Measurements from ENCODE around the gene PPP2R5A.
"Not testable (repeated sequence)": the region's sequence is repeated elsewhere in the genome, so short reads cannot be mapped to it uniquely, and the experiment has no call there.

PPP2R5A gene

DNA sequence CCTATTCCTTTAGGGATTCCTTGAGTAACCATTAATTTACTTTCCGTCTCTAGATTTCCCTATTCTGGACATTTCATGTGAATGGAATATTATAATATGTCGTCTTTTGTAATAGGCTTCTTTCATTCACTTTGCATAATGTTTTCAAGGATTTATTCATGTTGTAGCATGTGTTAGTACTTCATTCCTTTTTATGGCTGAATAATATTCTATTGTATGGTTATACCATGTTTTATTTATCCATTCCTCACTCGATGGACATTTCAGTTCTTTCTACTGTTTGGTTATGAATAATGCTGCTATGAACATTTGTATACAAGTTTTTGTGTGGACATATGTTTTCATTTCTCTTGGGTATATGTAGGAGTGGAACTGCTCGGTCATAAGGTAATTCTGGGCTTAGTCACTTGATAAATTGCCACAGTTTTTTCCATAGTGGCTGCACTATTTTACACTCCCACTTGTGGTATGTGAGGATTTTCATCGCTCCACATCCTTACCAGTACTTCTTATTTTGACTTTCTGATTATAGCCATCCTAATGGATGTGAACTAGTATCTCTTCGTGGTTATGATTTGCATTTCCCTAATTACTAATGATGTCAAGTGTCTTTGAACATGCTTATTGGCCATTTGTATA lies 17.7 kb downstream of the PPP2R5A start:
- DNase-seq = no peak

GRCh38 chr1:212305342-212305741 lies 20.1 kb downstream of the PPP2R5A start:
- DNase-seq = no peak

DNA sequence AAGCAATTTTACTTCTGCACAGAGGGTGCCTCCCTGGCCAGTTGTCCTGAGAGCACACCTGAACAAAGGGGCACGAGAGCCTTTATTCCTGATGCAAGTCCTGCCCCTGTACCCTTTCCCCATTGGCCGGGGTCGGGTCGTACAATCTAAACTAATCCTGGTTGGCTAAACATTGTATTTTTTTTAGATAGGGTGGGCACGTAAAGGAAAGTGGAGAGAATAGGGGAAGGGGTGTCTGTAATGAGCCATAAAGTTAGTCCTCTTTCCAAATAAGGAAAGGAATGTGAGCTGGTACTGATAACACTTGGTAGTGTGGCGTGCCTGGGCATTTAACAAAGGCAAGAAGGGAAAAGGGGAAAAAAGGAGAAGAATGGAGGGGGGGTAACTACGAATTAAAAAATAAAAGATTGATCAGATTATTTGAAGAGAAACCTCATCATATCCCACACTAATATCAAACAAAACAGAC lies 20.8 kb downstream of the PPP2R5A start:
- DNase-seq = not testable (repeated sequence)

- DNase-seq = no peak
These were observed 24.8 kb downstream of the PPP2R5A start for GRCh38 chr1:212309967-212310366.

DNA sequence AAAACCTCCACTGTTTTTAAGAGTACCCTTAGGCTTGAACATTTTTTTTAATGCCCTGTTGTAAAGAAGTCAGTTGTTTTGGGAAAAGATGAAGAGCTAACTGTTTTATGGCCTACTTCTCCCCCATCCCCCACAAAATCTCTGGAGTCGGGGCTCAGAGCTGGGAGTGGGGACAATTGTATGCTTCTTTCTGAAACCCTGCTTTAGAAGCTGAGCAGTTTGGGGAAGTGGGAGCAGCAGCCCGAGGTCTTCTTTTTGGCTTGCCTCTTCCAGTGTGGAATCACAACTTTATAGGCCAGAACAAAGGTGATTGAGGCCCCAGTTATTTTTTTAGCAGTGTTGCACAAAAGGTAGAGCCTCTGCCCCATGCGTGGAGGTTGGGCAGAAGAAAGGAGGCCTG lies 25.2 kb downstream of the PPP2R5A start:
- no peak for DNase-seq

DNA sequence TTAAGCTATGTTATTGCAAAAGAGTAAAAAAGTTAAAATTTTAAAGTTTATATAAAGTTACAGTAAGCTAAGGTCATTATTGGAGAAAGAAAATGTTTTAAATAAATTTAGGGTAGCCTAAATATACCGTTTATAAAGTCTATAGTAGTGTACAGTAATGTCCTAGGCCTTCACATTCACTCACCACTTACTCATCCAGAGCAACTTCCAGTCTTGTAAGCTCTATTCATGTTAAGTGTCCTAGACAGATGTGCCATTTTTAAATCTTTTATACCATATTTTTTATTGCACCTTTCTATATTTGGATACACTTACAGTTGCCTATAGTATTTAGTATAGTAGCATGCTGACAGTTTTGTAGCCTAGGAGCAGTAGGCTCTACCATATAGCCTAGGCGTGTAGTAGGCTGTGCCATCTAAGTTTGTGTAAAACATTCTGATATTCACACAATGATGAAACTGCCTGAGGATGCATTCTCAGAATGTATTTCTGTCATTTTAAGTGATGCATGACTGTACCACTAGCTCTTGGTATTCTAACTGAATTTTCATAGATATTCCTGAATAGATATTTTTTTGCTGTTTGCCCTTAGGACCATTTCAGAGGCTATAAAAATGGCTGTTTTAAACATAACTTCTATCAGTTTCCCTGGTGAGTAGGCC lies 26.8 kb downstream of the PPP2R5A start:
- DNase-seq = no peak

GRCh38 chr1:212313616-212314015 lies 28.4 kb downstream of the PPP2R5A start:
- no peak for DNase-seq

- DNase-seq = no peak
These were observed 30.0 kb downstream of the PPP2R5A start for GRCh38 chr1:212315184-212315583.

GRCh38 chr1:212315907-212316306 lies 30.7 kb downstream of the PPP2R5A start:
- no peak for DNase-seq

GRCh38 chr1:212317916-212318315 lies 32.7 kb downstream of the PPP2R5A start:
- no peak for DNase-seq

- DNase-seq = not testable (repeated sequence)
These were observed 35.8 kb downstream of the PPP2R5A start for GRCh38 chr1:212321031-212321430.

DNA sequence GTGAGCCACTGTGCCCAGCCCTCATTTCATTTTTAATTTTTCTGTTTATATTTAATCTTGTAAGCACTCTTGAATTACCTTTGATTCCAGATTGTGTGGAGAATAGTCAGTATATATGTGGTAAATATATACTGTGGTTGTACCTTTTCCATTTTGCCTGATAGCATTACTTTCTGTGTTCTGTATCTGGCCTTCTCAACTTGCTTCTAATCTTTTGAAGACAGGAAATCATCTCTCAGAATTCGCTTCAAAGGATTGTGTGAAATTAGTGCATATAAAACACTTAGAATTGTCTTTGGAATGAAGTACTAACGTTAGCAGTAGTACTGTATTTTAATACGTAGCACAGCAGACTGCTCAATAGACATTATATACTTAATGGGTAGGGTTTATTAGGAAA lies 37.9 kb downstream of the PPP2R5A start:
- DNase-seq = no peak

GRCh38 chr1:212326541-212326940 lies 41.3 kb downstream of the PPP2R5A start:
- DNase-seq = no peak

DNA sequence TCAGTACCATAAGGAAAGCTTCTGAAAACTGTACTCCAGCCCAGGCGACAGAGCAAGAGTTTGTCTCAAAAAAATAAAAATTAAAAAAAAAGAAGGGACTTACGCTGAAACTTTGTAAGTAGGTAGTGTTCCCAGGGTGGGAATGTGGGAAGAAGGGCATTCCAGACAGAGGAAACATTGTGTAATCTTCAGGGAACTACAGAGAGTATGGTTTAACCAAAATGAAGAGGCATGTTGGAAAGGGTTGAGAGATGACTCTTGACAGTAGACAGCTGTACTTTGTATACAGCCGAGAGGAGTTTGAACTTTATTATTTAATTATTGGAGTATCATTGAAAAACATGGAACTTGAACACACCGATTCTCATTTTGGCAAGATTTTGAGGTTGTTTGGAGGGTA lies 43.0 kb downstream of the PPP2R5A start:
- no peak for DNase-seq

- no peak for DNase-seq
These were observed 43.9 kb downstream of the PPP2R5A start for GRCh38 chr1:212329105-212329504.

GRCh38 chr1:212341090-212341489 lies 55.9 kb downstream of the PPP2R5A start:
- DNase-seq = no peak

DNA sequence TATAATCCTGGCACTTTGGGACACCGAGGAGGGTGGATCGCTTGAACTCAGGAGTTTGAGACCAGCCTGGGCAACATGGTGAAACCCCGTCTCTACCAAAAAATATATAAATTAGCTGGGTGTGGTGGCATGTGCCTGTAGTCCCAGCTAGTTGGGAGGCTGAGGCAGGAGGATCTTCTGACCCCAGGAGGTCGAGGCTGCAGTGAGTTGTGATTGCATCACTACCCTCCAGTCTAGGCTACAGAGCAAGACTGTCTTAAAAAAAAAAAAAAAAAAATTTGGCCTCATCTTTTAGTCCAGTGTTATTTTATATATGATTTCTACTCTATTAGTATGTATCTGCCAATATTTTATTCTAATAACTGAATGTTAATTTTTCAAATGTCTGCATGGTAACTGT lies 59.7 kb downstream of the PPP2R5A start:
- no peak for DNase-seq

DNA sequence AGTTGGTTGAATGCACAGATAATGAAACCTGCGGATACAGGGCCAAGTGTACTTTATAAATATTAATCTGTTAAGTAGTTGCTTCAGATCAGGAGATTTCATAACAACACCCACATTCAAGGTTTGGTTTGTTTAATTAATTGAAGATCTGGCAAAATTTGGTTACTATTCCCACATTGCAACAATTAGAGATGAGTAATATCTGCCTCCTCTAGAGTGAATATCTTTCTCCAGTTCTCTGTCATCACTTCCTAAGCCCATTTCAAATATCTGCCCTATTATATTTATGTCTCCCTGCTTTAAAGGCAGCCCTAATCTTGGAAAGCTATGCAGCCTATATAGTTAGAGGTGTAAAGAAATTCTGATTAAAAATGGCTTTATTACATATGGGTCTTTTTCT lies 61.4 kb downstream of the PPP2R5A start:
- DNase-seq = no peak

DNA sequence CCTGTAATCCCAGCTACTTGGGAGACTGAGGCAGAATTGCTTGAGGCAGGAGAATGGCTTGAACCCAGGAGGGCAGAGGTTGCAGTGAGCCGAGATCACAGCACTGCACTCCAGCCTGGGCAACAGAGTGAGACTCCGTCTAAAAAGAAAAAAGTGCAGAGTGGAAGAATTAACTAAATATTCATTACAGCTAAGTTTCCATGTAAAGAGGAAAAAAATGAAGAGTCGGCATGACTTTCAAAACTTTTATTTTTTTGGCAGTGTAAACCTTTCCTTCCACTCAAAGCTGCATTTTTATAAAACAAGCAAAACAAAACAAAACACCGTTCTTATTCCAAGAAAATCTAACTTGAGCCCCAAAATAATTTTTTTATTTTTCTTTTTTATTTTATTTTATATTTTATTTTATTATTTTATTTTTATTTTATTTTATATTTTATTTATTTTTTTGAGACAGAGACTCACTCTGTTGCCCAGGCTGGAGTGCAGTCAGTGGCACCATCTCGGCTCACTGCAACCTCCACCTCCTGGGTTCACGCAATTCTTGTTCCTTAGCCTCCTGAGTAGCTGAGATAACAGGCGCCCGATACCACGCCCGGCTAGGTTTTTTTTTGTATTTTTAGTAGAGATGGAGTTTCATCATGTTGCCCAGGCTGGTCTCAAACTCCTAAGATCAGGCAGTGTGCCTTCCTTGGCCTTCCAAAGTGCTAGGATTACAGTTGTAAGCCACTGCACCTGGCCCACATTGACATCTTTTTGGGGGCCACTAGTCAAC lies 66.6 kb downstream of the PPP2R5A start:
- no peak for DNase-seq

DNA sequence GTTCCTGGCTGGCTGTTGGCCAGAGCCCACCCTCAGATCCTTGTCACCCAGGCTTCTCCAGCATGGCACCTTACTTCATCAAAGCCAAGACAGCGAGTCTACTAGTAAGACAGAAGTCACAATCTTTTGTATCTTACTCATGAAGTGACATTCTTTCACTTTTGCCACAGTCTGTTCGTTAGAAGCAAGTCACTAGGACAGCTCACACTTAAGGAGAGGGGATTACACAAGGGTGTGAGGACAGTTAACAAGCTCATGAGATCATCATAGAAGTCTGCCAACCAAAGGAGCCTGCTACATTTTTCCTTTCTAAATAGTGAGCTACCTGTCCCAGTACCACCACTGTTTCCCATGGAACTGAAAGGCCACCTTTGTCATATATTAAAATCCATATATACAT lies 68.0 kb downstream of the PPP2R5A start:
- no peak for DNase-seq

DNA sequence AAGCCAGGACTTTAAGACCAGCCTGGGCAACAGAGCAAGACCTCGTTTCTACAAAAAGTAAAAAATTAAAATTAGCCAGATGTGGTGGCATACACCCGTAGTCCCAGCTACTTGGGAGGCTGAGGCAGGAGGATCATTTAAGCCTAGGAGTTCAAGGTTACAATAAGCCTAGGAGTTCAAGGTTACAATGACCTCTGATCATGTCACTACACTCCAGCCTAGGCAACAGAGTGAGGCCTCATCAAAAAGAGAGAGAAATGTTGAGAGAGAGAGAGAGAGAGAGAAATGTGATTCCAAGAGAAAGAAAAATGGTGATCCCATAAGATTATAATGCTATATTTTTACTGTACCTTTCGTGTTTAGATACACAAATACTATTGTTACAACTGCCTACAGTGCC lies 69.3 kb downstream of the PPP2R5A start:
- DNase-seq = no peak

- no peak for DNase-seq
These were observed 70.2 kb downstream of the PPP2R5A start for GRCh38 chr1:212355230-212355969.

- DNase-seq = no peak
These were observed 74.7 kb downstream of the PPP2R5A start for GRCh38 chr1:212359794-212360479.
